GM21576 (cell line): ENCODE results near the gene RHBDD2.
"Not testable (repeated sequence)": the region's sequence is repeated elsewhere in the genome, so short reads cannot be mapped to it uniquely, and the experiment has no call there.

Source experiments
- ATAC-seq: cut with Tn5 transposase; IDR thresholded peaks from one replicate; pipeline ENCODE4 v1.9.1; 2021; ENCODE audit warnings: mild to moderate bottlenecking, moderate library complexity; ENCODE audit not compliant: unreplicated experiment

RHBDD2 gene

DNA sequence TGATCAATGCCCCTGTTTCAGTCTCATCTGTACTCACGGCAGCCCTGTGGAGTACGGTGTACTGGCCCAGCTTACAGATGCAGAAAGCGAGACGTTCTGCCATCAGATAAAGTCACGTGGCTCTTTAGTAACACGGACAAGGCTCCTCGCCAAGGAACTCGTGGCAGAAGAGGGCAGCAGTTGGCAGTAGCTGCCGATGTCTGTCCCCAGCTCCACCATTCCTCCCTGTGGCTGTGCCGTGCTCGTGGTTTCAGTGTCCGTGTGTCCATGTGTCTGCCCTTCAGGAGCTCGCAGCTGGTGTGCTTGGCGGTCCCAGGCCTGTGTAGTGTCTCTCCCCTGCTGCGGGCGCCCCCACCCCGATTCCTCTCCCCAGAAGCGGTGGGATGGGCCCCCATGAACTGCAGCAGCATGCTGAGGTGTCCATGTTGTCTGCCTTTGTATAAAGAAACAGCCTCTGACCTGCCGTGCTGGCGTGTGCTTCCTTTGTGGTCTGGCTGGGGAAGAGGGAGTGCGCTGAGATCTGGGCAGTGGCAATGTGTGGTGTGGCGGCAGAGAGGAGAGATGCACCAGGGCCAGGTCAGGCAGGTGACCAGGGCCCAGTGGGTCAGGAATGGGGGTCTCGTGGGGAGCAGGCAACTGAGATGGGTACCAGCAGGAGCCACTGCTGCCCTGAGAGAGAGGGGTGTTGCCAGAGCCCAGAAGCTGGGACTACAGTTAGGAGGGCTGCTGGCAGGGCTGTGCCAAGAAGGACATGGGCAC lies 9.8 kb downstream of the RHBDD2 start:
- ATAC-seq, result no peak

DNA sequence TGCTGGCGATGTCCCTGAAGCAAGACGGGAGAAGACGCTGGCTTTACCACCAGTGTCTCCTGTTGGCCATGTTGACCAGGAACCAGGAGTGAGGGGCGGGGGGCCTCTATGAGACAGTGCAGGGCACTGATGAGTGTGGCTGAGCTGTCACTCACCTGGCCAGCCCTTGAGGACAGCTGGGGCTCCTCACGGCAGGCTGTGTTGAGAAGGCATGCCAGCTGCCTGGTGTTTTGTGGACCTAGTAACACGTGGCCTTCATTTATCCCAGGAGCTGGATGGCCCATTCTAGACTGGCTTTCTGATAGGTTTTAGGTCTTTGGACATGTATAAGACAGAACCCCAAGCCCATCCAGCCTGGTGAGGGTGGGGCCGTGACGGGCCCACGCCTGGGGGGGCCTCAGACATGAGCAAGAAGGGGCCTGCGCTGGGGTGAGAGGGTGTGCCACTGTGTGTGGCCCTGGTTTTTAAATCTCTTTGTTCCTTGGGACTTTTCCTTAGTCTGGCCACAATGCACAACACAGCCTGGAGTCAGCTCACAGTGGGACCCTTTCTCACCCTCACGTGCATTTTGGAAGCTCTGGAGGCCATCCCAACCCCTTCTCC lies 10.5 kb downstream of the RHBDD2 start:
- no peak for ATAC-seq

- ATAC-seq, result no peak
These were observed 11.0 kb downstream of the RHBDD2 start for GRCh38 chr7:75889826-75890225.

DNA sequence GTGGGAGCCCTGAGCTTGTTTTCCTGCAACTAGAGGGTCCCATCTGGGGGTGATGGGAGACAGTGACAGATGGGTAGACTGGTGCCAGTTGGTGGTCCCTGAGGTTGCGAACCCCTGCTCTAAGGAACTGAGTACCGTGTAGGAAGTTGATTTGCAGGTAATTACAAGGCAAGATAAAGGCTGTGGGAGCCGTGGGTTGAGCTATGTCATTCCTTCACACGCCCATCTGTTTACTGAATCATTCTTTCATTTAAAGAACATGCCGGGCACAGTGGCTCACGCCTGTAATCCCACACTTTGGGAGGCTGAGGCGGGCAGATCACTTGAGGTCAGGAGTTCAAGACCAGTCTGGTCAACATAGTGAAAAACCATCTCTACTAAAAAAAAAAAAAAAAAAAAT lies 12.4 kb downstream of the RHBDD2 start:
- ATAC-seq, result not testable (repeated sequence)

GRCh38 chr7:75891815-75892411 lies 13.1 kb downstream of the RHBDD2 start:
- no peak for ATAC-seq

DNA sequence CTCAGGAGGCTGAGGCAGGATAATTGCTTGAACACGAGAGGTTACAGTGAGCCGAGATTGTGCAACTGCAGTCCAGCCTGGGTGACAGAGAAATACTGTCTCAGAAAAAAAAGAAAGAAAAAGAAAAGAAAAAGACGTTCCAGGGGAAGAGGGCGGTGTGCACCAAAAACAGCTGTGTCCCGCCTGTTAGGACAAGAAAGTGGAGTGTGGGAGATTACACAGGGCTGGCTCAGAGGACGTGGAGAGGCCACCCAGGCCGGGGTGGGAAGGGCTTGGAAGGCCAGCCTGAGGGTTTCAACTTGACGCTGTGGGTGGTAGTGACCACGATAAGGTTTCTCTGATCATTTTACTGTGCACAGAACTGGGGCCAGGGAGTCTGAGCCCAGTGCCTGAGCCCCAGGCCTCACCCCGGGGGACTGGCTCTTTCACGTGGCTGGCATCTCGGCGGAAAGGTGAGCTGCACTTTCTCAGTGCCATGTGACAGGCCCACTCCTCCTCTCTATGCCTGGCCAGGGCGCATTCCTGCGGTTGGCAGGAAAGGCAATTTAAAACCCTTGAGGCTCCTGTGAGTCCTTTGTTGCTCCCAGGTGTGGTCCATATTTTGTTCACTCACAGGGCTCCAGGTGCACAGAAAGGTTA lies 13.9 kb downstream of the RHBDD2 start:
- ATAC-seq, result no peak

- ATAC-seq, result no peak
These were observed 18.0 kb downstream of the RHBDD2 start for GRCh38 chr7:75896803-75897327.

DNA sequence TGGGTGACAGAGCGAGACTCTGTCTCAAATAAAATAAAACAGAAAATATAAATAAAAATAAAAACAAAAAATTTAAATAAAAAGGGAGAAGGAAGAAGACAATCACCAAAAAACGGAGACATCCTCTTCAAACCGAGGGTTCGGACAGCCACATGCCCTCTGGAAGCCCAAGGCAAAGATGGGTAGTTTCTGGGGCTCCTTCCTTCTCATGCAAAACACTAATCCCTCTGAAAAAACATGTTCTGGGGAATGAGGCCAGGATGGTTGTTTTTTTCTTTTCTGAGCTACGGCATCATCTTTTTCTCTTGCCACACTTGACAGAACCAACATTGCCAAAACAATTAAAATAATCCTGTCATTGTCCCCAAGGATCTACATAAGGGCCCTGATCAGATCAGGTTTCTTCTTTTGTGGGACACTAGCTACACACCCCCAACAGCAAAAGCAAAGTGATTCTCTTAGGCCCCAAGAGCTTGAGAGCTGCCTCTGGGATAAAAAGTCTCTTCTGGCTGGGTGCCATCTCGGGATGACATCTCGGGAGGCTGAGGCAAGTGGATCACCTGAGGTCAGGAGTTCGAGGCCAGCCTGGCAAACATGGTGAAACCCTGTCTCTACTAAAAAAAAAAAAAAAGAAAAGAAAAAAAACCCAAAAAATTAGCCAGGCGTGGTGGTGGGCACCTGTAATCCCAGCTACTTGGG lies 21.9 kb downstream of the RHBDD2 start:
- no peak for ATAC-seq

GRCh38 chr7:75905785-75906604 lies 27.2 kb downstream of the RHBDD2 start:
- no peak for ATAC-seq

- no peak for ATAC-seq
These were observed 28.3 kb downstream of the RHBDD2 start for GRCh38 chr7:75906991-75907667.

DNA sequence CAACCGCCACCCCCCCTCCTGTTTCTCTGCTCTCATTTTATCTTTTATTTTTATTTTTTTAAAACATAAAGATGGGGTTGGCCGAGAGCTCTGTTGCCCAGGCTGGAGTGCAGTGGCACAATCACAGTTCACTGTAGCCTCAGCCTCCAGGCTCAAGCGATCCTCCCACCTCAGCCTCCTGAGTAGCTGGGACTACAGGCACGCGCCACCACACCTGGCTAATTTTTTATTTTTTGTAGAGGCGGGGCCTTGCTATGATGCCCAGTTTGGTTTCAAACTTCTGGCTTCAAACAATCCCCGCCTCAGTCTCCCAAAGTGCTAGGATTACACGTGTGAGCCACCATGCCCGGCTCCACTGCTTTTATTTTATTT lies 28.8 kb downstream of the RHBDD2 start:
- not testable (repeated sequence) for ATAC-seq

DNA sequence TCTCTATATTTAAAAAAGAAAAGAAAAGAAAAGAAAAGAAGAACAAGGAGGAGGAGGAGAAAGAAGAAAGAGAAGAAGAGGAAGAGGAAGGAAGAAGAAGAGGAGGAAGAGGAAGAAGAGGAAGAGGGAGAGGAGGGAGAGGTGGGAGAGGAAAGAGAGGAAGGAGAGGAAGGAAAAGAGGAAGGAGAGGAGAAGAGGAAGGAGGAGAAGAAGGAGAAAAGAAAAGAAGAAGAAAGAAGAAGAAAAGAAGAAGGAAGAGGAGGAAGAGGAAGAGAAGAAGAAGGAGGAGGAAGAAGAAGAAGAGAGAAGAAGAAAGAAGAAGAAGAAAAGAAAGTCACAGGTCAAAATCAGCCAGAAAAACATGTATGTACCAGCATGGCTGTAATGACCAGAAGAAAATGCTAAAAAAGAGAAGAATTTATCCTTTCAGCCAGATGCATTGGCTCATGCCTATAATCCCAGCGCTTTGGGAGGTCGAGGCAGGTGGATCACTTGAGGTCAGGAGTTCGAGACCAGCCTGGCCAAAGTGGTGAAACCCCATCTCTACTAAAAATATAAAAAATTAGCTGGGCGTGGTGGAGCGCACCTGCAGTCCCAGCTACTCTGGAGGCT lies 30.8 kb downstream of the RHBDD2 start:
- no peak for ATAC-seq

- ATAC-seq, result not testable (repeated sequence)
These were observed 32.4 kb downstream of the RHBDD2 start for GRCh38 chr7:75911186-75911585.

- ATAC-seq, result no peak
These were observed 34.6 kb downstream of the RHBDD2 start for GRCh38 chr7:75913437-75913836.

- no peak for ATAC-seq
These were observed 35.4 kb downstream of the RHBDD2 start for GRCh38 chr7:75914169-75914654.

DNA sequence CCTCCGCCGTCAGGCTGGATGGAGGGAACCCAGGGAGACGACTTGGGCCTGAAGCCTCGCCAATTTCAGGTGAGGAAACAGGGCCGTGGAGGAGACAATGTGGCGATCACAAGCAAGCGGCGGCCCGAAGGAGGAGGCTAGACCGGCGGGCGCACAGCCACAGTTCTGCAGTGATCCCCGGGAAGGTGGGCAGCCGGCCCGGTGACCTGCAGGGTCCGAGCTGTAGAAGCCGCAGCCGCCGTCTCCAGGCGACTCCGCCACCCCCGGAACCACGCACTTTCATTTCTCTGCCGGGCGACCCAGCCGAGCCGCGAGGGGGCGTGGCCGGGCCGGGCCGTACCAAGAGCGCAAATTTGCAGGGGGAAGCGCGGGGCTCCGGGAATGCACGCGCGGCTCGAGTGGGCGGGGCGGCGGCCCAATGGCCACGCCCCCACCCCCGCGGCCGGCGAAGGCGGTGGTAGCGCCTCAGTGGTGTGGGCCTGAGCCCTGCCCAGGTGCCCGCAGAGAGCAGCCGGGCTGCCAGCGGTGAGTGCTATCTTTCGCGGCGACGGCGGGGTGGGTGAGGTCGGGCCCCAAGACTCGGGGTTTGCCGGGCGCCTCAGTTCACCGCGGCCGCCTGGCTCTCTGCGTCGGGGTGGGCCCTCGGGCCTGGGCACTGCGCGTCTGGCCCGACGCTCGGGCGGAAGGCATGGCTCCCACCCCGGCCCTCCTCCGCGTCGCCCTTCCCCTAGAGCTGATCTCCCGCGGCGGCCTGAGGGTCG lies 36.0 kb downstream of the RHBDD2 start, which contains the start of gene POR:
Gene POR (plus strand): TSS at position 501 of the 761 bp plus-strand sequence. CDS start 38,847 bp downstream, outside the sequence.
- ATAC-seq, result peak; percentile 83

GRCh38 chr7:75915416-75916156 lies 36.8 kb downstream of the RHBDD2 start:
- peak; percentile 19 for ATAC-seq
